GM21576 (cell line): ENCODE results near the gene EZH2.

Source experiments
- ATAC-seq: cut with Tn5 transposase; IDR thresholded peaks from one replicate; pipeline ENCODE4 v1.9.1; 2021; ENCODE audit warnings: mild to moderate bottlenecking, moderate library complexity; ENCODE audit not compliant: unreplicated experiment

Gene EZH2

DNA sequence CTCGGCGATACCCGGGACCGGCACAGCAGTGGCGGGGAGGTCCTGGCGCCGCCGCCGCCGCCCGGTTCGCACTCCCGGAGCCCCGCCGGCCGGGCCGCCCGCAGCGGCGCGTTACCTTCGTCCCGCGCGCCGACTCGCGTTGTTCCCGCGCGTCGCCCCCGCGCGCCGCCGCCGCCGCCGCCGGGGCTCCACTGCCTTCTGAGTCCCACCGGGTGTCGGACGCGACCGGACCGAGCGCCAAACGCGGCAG, at the start of gene EZH2:
Gene EZH2 (minus strand): TSS at position 243 of the 250 bp plus-strand sequence. CDS start 36,993 bp downstream, outside the sequence.
- ATAC-seq = peak; percentile 23

DNA sequence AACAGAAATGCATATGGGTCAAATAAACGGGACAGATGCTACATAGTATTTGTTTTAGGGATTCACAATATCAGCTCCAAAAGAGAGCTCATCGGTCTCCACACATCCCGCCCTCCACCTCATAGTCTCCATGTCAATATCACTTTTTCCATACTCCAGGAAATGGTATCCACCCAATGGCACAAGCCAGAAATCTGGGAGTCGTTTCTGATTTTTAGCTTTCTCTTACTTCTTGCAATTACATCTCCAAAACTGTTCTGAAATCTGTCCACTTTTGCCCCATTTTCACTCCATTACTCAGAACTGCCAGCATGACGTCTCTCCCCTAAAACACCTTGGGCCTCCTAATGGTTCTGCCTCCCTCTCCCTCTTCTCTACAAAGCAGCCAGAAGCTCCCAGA, 47.4 kb upstream of the EZH2 start:
- ATAC-seq = no peak

DNA sequence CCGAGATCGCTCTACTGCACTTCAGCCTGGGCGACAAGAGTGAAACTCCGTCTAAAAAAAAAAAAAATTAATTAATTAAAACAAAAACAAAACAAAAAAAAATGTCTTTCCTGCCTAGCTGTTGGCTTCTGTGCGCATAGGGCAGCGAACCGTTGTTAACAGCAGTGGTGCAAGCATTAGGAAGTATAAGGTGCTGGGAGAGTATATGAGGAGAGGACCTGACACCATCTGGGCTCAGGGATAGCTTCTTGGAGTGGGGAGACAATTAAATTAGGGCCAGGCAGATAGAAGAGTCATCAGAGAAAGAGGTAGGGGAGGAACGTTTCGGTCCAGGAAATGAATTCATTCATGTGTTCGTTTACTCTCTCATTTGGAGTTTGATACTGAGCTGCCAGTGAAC, 46.2 kb upstream of the EZH2 start:
- no peak for ATAC-seq

DNA sequence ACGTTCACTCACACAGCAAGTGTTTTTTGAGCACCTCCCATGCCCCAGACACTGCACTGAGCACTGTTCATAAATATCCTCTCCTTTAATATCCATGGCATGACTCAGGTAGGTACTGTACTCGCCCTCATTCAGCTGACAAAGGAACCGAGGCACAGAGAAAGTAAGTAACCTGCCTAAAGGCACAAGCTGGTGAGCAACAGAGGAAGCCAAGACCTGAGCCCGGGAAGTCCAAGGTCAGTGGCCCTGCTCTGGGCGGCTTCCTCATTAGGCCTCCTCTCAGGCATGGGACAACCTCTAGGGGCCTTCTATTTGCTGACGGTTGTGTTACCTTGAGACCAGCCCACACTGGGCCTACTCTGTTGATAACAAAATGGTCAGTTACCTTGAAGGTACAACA, 45.1 kb upstream of the EZH2 start:
- ATAC-seq = no peak

DNA sequence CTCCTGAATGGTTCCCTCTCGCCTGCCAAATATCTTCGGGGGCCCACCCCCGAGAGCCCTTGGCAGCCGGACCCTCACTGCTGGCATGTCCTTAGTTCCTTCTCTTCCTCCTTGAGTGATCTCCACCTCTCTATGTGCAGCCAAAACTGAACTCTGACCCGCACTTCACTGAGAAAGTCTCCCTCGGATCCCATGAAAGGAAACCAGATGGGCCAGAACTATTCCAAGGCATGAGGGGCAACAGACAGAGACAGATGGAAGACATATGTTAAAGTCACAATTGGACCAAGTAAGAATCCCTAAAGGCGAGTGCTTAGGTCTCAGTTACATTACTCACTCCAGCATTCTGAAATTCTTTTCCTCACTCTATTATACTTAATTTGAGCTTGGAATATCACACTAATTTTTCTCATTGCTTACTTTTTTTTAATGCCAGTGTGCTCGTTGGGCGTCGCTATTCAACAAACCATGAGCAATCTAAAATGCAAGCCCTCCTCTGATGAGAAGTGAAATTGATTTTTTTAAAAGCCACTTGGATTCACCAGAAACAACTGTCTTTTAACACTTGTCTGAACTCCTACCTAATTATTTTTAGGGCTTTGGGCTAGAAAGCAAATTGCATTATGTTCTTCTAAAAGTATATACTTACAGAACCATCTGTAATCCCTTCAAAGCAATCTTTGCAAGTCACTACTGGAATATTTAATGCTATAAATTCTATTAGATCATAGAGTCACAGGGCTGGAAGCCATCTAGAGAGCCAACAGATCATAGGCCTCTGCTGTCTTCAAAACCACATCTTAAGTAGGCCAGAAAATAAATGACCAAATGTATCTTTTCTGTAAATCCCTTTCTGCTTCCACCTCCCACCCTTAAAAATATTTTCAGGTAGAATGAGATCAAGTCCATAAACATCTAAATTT, 43.3 kb upstream of the EZH2 start:
- ATAC-seq = no peak

DNA sequence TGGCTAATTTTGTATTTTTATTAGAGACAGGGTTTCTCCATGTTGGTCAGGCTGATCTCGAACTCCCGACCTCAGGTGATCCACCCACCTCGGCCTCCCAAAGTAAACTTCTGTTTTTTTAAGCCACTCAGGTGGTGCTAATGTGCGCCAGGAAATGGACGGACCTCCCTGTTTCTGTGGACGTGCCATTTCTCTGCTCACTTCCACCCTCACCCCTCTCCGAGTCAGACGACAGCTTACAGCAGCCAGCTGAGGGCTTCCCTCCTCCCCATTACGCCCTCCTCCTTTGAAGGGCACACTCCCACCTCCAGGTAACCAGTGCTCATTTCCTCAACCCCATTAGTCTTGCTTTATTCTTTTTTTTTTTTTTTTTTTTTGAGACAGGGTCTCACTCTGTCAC, 41.7 kb upstream of the EZH2 start:
- no peak for ATAC-seq

DNA sequence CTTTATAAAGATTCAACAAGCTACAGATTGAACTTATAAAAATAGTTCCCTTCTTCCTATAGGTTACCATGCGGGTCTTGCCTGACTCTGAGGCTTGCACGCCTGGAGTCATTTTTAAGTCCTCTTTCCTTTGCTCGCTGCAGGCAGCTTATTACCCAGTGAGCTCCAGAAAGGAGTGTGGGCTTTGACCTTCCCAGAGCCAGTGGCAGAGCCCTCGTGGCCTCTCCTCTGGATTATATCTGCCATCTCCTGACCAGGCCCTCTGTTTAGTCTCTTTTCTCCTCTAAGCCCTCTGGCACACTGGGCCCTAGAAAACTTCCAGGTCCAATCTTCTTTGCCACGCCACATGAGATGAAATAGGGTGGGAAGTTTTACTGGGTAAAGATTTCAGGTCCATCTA, 39.9 kb upstream of the EZH2 start:
- no peak for ATAC-seq

DNA sequence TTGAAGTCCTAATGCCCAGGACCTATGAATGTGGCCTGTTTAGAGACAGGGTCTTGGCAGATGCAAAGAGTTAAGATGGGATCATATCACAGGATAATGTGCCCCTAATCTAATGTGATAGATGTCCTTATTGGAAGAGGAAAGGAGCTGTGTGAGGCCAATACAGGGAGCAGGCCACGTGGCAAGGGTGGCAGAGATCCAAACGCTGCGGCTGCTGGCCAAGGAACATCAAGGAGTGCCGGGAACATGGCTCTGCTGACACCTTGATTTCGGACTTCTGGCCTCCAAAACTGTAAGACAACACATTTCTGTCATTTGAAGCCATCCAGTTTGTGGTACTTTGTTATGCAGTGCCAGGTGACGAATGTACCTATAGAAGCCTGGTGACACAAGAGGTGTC, 37.7 kb upstream of the EZH2 start:
- ATAC-seq = no peak

DNA sequence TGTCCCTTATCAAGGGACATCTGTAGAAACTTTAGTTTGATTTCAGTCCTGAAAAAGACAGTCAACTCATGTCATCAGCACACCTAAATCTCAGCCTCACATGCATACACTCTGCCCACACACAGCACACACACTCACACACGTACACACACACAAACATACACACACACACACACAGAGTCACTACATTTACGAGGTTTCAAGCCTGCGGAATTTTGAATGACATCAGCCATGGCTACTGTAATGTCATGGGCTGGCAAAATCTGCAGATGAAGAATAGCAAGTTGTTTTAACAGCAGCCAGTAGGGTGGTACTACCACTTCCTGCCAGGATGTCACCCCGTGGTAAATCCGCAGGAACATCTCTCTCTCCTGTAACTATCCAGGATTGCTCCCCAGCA, 37.1 kb upstream of the EZH2 start:
- ATAC-seq = no peak

DNA sequence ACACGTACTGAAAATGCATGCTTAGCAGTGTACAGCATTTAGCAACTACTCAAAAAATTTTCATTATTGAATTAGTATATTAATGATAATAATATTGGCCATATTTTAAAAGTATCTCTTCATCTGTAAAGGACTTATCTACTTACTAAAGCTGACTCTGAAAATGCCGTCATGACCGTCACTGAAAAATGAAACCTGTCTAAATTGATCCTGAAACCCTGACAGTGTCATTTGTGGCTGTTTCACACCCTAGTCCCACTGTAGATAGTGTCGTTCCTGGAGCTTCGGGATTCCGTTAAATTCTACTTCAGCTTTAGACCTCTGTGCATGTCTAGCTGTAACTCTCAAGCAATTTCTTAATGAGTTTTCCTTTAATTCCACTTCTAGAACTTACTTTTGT, 35.8 kb upstream of the EZH2 start:
- ATAC-seq = peak; percentile 67

DNA sequence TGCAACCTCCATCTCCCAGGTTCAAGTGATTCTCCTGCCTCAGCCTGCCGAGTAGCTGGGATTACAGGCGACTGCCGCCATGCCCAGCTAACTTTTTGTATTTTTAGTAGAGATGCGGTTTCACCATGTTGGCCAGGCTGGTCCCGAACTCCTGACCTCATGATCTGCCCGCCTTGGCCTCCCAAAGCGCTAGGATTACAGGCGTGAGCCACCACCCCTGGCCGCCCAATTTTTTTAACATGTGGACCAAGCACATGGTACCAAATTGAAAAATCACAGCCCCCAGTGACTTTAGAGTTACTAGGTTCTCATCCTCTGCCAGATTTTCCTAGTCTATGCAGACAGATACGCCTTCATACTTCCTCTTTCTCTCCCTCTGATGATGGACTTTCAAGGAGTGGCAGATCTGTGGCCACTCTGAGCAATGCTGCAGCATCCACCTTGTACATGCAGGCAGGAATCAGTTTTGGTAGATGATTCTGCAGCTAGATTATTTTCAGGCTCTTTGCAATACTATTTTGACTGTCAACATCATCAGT, 34.0 kb upstream of the EZH2 start:
- ATAC-seq = no peak

DNA sequence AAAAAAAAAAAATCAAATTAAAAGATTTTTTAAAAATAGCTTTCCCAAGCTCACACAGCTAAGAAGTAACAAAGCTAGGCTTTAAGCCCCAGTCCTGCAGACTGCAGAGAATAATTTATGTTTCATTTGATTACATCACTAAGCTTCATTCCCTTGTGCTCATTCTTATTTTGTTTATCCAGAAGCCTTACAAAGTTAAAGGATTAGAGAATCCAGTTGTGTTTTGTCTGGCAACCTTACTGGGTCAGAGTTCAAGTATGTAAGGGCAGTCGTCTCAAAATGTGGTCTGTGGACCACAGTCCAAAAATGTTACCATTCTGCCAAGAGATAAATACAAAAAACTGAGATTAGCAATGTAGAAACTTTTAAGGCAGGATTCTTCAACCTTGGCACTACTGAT, 32.1 kb upstream of the EZH2 start:
- no peak for ATAC-seq

DNA sequence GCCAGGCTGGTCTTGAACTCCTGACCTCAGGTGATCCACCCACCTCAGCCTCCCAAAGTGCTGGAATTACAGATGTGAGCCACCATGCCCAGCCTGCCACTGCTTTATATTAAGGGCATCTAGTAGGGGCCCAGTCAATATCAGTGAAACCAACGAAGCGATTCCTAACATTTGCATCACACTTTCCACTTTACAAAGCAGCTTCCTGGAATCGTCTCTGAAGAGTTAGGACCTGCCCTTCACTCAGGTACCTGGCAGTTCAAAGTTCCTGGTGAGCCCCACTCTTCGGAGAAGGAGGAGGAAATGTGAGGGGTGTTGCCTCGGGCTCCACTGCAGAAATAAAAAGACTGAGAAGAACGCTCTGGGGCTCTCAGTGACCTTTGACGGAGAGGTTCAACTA, 31.1 kb upstream of the EZH2 start:
- peak; percentile 27 for ATAC-seq

DNA sequence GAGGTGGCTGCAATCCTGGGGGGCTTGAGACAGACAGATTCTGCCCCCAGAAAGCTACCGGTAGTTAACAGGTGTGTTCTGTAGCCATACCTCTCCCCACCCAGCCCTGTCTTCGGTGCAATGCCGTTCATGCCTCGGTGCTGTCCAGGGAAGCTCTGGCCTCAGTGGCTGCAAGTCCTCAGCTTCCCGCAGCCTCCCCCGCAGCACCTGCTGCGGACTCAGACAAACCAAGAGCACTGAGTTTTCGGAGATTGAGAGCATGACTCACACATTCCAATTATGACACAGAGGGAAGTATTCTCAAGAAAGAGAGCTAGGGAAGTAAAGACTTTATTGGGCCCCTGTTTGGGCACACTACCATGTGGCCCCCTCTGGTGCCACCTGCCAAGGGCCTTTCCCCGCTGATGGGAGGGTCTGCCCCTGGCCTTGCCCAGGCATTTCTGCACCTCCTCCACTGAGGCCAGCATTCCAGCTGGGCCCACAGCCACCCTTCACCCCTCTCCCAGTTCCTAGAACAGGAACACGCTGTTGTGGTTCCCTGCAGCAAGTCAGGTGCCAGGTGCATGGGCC, 30.2 kb upstream of the EZH2 start:
- peak; percentile 42 for ATAC-seq

DNA sequence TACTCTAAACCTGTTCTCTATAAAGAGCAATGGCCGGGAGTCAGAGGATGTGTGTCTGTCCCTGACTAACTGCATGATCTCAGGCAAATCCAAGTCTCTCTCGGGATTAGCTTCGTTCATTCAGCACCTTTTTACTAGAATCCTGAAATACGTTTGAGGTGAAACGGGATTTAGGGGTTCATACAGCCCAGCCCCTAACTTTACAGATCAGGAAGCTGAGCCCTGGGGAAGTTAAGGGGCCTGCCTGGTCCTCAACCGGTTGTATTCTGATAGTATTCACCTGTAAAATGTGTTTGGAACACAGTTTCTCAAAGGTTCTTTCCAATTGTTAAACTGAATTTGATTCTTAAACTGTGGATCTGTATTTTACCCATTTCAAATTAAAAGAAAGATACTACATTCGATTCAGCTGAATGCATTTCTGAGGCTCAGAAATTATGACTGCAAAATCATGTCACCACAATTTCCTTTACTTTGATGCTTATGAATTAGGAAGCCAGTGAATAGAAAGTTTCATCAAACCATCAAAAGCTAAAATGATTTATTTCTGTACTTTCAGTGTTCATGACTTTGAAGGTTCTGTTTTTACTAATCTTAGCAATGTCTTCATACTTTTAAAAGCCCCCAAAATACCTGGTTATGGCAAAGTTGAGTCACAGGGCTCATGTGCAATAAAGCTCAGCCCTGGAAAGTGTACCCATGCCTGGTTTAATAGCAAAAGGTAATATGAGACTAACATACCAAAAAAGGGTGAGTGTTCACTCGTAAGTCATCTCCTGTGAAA, 28.9 kb upstream of the EZH2 start:
- no peak for ATAC-seq

DNA sequence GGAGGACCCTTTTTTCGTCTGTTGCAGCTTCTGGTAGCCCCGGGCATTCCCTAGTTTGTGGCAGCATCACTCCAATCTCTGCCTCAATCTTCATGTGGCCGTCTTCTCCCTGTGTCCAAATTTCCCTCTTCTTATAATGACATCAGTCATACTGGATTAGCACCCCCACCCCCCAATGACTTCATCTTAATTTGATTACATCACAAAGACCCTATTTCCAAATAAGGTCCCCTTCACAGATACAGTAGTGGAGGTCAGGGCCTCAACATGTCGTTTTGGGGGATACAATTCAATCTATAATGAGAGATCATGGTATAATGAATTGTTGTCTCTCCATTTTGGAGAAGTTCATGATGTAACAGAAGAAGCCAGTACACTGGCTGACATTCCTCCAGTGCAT, 28.1 kb upstream of the EZH2 start:
- no peak for ATAC-seq

DNA sequence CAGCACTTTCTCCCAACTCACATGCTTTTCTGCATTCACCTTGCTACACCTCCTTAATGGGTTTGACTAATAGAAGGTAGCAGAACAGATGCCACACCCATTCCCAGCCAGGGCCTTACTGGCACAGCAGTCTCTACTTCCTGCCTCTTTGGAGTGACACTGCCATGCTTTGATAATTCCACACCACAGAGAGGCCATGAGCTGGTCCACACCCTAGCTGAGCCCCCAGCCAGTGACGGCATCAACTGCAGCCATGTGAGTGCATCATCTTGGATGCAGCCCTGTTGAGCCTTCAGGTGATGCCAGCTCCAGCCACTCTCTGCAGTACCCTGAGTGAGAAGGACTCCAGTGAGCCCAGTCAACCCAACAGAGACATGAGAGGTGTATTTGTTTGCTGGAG, 27.5 kb upstream of the EZH2 start:
- ATAC-seq = no peak

DNA sequence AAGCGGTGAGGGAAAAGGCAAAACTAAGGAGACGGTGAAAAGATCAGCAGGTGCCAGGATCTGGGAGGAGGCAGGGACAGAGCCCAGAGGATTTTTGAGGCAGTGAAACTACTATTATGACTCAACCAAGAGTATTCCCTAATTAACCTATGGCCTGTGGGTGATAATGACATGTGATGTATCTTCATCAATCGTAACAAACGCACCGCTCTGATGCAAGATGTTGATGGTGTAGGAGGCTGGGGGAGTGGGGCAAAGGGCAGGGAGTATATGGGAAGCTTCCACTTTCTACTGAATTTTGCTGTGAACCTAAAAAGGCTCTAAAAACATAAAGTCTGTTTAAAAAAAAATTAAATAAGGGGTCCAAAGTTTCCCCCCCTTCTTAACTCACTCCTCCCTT, 25.5 kb upstream of the EZH2 start:
- ATAC-seq = no peak

DNA sequence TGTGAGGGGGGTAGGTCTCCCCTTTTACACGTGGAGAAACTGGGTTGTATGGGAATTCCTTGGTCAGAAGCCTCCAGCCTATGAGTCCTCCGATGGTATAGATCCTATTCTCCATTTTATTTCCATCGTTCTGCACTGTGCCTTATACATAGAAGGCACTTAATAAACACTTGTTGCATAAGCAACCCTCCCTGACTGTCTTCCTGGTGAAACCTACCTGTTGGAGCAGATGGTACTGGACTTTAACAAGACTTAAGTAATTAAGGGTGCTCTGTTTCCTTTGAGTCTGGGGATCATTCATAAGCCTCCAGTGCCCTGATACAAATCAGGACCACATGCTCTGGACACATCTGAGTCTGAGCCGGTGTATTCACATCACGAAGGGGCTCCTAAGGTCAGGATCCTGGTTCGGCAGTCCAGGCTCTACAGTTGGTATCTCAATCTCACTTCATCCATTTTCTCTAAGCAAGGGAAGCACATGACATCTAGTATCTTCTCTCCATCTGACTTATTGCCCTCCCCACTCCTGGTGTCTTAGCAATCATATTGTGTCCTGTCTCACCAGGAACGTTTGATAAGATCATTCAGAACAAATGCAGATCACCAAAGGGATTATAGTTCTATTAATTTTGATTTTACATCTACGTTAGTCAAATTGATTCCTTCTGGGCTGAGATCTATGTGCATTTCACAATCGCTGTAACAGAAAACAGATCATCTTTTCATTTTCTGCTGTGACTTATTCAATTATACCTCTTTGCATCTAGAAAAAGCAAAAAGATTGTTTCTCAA, 22.8 kb upstream of the EZH2 start:
- ATAC-seq = no peak

DNA sequence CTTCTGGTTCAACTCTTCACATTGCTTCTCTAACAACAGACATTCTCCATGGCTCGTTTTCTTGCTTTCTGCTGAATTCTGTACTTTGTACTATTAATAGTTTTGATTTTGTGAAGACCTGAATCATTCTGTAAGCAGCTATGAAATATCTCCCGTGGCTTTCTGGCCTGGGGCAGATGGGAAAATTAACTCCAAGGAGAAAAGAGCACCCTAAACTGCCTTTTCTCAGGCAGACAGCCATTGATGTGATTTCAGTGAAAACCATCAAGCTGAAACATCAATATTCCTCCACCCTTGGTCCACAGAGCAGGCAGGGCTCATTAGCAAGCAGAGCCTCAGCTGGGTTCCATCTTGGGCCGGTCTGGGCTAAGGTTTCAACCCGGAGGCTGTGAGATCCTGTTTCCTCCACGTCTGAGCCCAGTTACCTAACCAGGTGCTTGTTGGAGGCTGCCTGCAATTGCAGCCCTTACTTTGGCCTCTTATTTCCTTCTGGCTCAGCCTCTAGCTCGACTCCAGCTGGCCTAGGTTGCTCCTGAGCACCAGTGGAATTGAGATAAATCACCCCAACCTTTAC, 21.1 kb upstream of the EZH2 start:
- no peak for ATAC-seq

DNA sequence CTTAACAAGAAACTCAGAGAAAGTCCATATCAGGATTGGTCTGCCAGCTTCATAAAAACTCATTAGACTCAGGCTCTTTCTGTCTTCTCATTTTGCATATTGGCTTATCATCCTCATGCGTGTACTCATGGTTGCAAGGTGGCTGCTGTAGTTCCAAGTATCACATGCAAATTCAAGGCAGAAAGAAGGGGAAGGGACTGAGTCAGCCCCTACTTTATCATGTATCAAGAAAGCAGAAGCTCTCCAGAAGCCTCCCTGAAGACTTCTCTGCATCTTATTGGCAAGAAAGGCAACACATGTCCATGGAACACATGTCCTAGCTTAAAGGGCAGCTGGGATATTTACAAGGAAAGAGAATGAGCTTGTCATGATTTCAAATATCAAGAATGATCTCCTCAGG, 19.4 kb upstream of the EZH2 start:
- no peak for ATAC-seq
